IgD-negative memory B cell (primary cell): ENCODE measurements around the gene LTB. TPM values are rescaled to one million over a fixed set of nuclear protein-coding genes. Genes with fewer than 3 reads are reported as not detected.
A peak's percentile ranks its signal among the peaks of the same experiment; 100 is the strongest.

Experiments used
- H3K27ac Mint-ChIP-seq, 3 donors: one replicate each; pipeline ENCODE4 v1.8.0; 2020 to 2022; ENCODE audit warnings: mild to moderate bottlenecking in 3 of 3, mixed read lengths in 3 of 3, moderate library complexity in 1 of 3
- H3K27me3 Mint-ChIP-seq: one replicate; pipeline ENCODE4 v1.8.0; 2021; ENCODE audit warnings: mixed read lengths
- H3K36me3 Mint-ChIP-seq: one replicate; pipeline ENCODE4 v1.8.0; 2020; ENCODE audit warnings: mild to moderate bottlenecking, mixed read lengths
- H3K4me1 Mint-ChIP-seq, 3 donors: one replicate each; pipeline ENCODE4 v1.8.0; 2020 to 2022; ENCODE audit warnings: mixed read lengths in 3 of 3, mild to moderate bottlenecking in 1 of 3
- H3K4me3 Mint-ChIP-seq, 4 donors: one replicate each; pipeline ENCODE4 v1.8.0; 2020 to 2022; ENCODE audit warnings: mild to moderate bottlenecking in 4 of 4, mixed read lengths in 4 of 4, moderate library complexity in 3 of 4
- H3K9me3 Mint-ChIP-seq, 3 donors: one replicate each; pipeline ENCODE4 v1.8.0; 2020 to 2021; ENCODE audit warnings: mixed read lengths in 3 of 3, mild to moderate bottlenecking in 1 of 3
- polyA plus RNA-seq: library from polyadenylated mRNA; unstranded; fragments of 300-500 nt; fragmentation: Illumina TruSeq; gene quantifications from one replicate; pipeline ENCODE4 v1.2.3, GENCODE V29; 2021

The LTB gene
- 2,767 TPM for polyA plus RNA-seq

DNA sequence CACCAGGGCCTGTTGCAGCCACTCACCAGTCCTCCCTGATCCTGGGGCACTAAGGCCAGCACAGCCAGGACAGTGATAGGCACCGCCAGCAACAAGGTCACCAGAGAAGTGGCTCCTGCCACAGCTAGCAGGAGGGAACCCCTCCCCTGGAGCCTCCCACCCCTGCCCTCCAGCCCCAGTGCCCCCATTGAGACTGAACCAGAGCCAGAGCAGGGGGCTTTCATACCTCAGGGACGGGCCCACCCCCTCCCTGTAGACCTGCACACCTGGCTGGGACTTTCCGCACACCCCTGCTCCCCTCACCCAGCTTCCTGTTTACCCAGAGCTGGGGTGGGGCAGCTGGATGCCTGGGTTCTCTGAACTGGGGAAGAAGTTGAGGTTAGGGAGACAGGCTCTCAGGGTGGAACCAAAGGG, at the start of gene LTB:
Gene LTB, minus strand, starts transcription at position 195 of the 414 bp plus-strand sequence. Its CDS starts 7 bp downstream, at position 188.
- H3K27me3 Mint-ChIP-seq = peaks cover 2% of the 10 kb centered on the region
- H3K36me3 Mint-ChIP-seq = peaks cover 7% of the 10 kb centered on the region
- peak within 1 kb of the TSS; percentile 93 to 100 (median 98) for H3K4me3 Mint-ChIP-seq
- peaks cover 53 to 58% (median 57%) of the 10 kb centered on the region in 3 donors for H3K4me1 Mint-ChIP-seq
- H3K9me3 Mint-ChIP-seq = no peaks in the 10 kb centered on the region
- peak within 1 kb of the TSS; percentile 96 to 100 (median 99) for H3K27ac Mint-ChIP-seq

DNA sequence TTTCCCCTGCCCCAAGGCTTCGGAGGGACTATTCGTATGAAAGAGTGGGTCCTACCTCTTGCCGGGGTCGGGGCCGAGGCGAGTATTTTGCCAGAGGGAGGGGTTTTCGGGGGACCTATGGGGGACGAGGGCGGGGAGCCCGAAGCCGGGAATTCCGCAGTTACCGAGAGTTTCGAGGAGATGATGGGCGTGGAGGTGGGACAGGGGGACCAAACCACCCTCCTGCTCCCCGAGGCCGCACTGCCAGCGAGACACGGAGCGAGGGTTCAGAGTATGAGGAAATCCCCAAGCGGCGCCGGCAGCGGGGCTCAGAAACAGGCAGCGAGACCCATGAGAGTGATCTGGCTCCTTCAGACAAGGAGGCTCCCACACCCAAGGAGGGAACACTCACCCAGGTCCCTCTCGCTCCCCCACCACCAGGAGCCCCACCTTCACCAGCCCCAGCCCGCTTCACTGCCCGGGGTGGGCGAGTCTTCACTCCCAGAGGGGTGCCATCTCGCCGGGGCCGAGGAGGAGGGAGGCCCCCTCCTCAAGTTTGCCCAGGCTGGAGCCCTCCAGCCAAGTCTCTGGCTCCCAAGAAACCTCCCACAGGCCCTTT, 49.6 kb upstream of the LTB start:
- Mint-ChIP-seq H3K4me1 (no peaks in the 10 kb centered on the region), H3K27ac (no peak overlapping the region), H3K4me3 (no peak overlapping the region), H3K36me3 (peaks cover 1% of the 10 kb centered on the region), H3K27me3 (no peaks in the 10 kb centered on the region), H3K9me3 (no peaks in the 10 kb centered on the region)

DNA sequence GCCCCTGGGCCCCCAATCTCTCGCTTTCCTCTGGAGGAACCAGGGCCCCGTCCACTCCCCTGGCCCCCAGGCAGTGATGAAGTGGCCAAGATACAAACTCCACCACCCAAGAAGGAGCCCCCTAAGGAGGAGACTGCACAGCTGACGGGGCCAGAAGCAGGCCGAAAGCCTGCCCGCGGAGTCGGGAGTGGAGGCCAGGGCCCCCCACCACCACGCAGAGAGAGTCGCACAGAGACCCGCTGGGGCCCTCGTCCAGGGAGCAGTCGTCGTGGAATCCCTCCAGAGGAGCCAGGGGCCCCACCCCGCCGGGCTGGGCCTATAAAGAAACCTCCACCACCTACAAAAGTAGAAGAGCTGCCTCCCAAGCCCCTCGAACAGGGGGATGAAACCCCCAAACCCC, 49.0 kb upstream of the LTB start:
- H3K27ac Mint-ChIP-seq = peak overlapping the region in 1 of 3 donors; percentile 15
- H3K4me1 Mint-ChIP-seq = no peaks in the 10 kb centered on the region
- H3K27me3 Mint-ChIP-seq = no peaks in the 10 kb centered on the region
- H3K9me3 Mint-ChIP-seq = no peaks in the 10 kb centered on the region
- peaks cover 4% of the 10 kb centered on the region for H3K36me3 Mint-ChIP-seq
- H3K4me3 Mint-ChIP-seq = no peak overlapping the region

DNA sequence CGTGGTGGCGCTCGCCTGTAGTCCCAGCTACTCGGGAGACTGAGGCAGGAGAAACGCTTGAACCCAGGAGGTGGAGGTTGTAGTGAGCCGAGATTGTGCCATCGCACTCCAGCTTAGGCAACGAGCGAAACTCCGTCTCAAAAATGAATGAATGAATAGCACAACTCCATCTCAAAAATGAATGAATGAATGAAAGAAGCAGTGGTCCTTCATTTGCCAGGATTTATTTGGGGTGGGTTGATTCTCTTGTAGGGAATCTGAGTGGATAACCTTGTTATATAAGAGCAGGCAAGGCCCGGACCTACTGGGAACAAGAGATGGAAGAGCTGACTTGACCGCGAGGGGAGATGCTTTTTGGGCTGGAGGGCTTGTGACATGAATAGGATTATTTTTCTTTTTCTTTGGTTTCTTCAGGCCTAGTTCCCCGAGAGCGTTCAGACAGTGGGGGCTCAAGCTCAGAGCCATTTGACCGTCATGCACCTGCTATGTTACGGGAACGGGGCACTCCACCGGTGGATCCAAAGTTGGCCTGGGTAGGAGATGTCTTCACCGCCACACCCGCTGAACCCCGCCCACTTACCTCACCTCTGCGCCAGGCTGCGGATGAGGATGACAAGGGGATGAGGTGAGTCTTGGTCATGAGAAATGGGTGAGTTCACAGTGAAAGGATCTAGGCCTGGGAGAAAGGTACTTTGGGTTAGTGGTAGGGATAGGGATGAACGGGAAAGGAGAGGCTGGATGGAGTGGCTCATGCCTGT, 48.1 kb upstream of the LTB start:
- H3K9me3 Mint-ChIP-seq = no peaks in the 10 kb centered on the region
- peak overlapping the region in 1 of 3 donors; percentile 15 for H3K27ac Mint-ChIP-seq
- H3K4me1 Mint-ChIP-seq = peaks cover 0 to 2% (median 0%) of the 10 kb centered on the region in 3 donors
- no peak overlapping the region for H3K4me3 Mint-ChIP-seq
- H3K36me3 Mint-ChIP-seq = peaks cover 4% of the 10 kb centered on the region
- H3K27me3 Mint-ChIP-seq = no peaks in the 10 kb centered on the region

GRCh38 chr6:31629014-31629413, 46.8 kb upstream of the LTB start:
- no peaks in the 10 kb centered on the region for H3K9me3 Mint-ChIP-seq
- peaks cover 0 to 2% (median 0%) of the 10 kb centered on the region in 3 donors for H3K4me1 Mint-ChIP-seq
- no peak overlapping the region for H3K4me3 Mint-ChIP-seq
- peak overlapping the region in 2 of 3 donors; percentile 76 to 79 for H3K27ac Mint-ChIP-seq
- H3K36me3 Mint-ChIP-seq = peaks cover 4% of the 10 kb centered on the region
- H3K27me3 Mint-ChIP-seq = no peaks in the 10 kb centered on the region

GRCh38 chr6:31627690-31628287, 45.6 kb upstream of the LTB start:
- no peaks in the 10 kb centered on the region for H3K9me3 Mint-ChIP-seq
- H3K4me3 Mint-ChIP-seq = peak overlapping the region in 1 of 4 donors; percentile 23
- H3K36me3 Mint-ChIP-seq = peaks cover 4% of the 10 kb centered on the region
- H3K27me3 Mint-ChIP-seq = no peaks in the 10 kb centered on the region
- H3K4me1 Mint-ChIP-seq = peaks cover 0 to 2% (median 0%) of the 10 kb centered on the region in 3 donors
- H3K27ac Mint-ChIP-seq = peak overlapping the region in 1 of 3 donors; percentile 76

- Mint-ChIP-seq H3K9me3 (no peaks in the 10 kb centered on the region), H3K27ac (peak overlapping the region in 1 of 3 donors; percentile 72), H3K27me3 (no peaks in the 10 kb centered on the region), H3K4me1 (peaks cover 5 to 8% (median 5%) of the 10 kb centered on the region in 3 donors), H3K4me3 (no peak overlapping the region), H3K36me3 (peaks cover 4% of the 10 kb centered on the region)
These were observed 44.7 kb upstream of the LTB start for GRCh38 chr6:31626952-31627351.

- no peak overlapping the region for H3K4me3 Mint-ChIP-seq
- H3K27ac Mint-ChIP-seq = peak overlapping the region in 2 of 3 donors; percentile 1 to 15
- H3K4me1 Mint-ChIP-seq = peaks cover 15 to 21% (median 16%) of the 10 kb centered on the region in 3 donors
- peaks cover 3% of the 10 kb centered on the region for H3K36me3 Mint-ChIP-seq
- no peaks in the 10 kb centered on the region for H3K27me3 Mint-ChIP-seq
- H3K9me3 Mint-ChIP-seq = peaks cover 0 to 2% (median 0%) of the 10 kb centered on the region in 3 donors
These were observed 41.8 kb upstream of the LTB start for GRCh38 chr6:31624070-31624469.

- peaks cover 0 to 2% (median 0%) of the 10 kb centered on the region in 3 donors for H3K9me3 Mint-ChIP-seq
- peak overlapping the region in 1 of 4 donors; percentile 88 for H3K4me3 Mint-ChIP-seq
- peaks cover 3% of the 10 kb centered on the region for H3K36me3 Mint-ChIP-seq
- H3K27me3 Mint-ChIP-seq = no peaks in the 10 kb centered on the region
- peak overlapping the region; percentile 15 to 98 (median 94) for H3K27ac Mint-ChIP-seq
- H3K4me1 Mint-ChIP-seq = peaks cover 18 to 21% (median 19%) of the 10 kb centered on the region in 3 donors
These were observed 40.5 kb upstream of the LTB start for GRCh38 chr6:31622684-31623091.

DNA sequence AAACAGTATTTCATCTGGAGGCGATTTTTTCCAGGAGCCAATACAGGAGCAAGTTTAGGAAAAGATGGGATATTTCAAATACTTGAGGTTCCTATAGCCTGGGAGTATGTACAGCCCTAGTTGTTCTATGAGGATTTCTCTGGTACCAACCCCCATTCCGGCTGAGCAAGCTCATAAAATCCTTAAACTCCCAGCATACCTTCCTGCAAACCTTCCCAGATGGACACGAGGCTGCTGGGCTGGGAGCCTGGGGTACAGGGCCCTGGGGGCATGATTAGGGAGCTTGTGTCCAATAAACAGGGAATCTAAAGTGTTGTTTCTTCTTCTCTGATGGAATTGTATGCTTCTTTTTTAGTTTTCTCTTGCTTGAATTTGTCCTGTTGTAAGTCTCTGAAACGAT, 39.8 kb upstream of the LTB start:
- Mint-ChIP-seq H3K4me1 (peaks cover 19 to 23% (median 19%) of the 10 kb centered on the region in 3 donors), H3K27ac (peak overlapping the region; percentile 94 to 98 (median 95)), H3K4me3 (peak overlapping the region; percentile 88 to 100 (median 94)), H3K9me3 (peaks cover 0 to 2% (median 0%) of the 10 kb centered on the region in 3 donors), H3K27me3 (no peaks in the 10 kb centered on the region), H3K36me3 (peaks cover 3% of the 10 kb centered on the region)

DNA sequence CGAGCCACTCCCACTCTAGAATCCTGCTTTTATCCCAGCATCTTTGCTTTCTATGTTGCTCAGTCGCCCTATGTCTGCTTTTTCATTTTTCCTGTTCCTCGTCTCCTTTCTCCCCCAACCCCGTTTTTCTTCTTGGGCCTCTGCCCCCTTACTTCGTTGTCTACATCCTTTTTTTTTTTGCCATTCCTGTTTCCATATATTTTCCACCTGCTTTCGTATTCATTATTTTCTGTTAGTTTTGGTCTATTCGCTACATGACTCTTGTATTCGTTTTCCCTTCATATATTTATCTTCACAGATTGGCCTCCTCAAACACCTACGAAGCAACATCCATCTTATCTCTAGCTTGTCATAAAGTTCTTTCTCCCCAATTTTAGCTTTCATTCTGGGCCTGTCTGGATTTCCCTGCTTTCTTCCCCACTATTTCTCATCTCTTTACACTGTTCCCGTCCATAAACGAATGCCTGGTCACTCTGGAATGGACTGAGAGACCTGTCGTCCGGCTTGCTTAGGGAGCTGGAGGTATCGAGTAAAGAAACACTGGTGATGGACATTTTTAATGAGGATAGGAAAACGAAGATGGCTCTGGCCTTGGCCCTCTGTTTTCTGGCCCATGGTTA, 39.2 kb upstream of the LTB start:
- no peaks in the 10 kb centered on the region for H3K36me3 Mint-ChIP-seq

GRCh38 chr6:31620586-31621319, 38.5 kb upstream of the LTB start, which contains the start of gene PRRC2A:
Gene PRRC2A (plus strand): TSS chr6:31620715. CDS start chr6:31622790, 2,075 bp downstream.
- H3K4me3 Mint-ChIP-seq = peak within 1 kb of the TSS; percentile 88 to 100 (median 94)
- H3K4me1 Mint-ChIP-seq = peaks cover 22 to 26% (median 25%) of the 10 kb centered on the region in 3 donors
- peaks cover 0 to 2% (median 0%) of the 10 kb centered on the region in 3 donors for H3K9me3 Mint-ChIP-seq
- no peaks in the 10 kb centered on the region for H3K36me3 Mint-ChIP-seq
- H3K27me3 Mint-ChIP-seq = no peaks in the 10 kb centered on the region
- H3K27ac Mint-ChIP-seq = peak within 1 kb of the TSS; percentile 94 to 98 (median 97)

More for the DNA sequence above, 39.2 kb upstream of the LTB start:
- H3K4me3 Mint-ChIP-seq = peak overlapping the region; percentile 88 to 100 (median 94)
- H3K27ac Mint-ChIP-seq = peak overlapping the region; percentile 94 to 98 (median 95)
- peaks cover 19 to 26% (median 21%) of the 10 kb centered on the region in 3 donors for H3K4me1 Mint-ChIP-seq
- peaks cover 0 to 2% (median 0%) of the 10 kb centered on the region in 3 donors for H3K9me3 Mint-ChIP-seq
- H3K27me3 Mint-ChIP-seq = no peaks in the 10 kb centered on the region

DNA sequence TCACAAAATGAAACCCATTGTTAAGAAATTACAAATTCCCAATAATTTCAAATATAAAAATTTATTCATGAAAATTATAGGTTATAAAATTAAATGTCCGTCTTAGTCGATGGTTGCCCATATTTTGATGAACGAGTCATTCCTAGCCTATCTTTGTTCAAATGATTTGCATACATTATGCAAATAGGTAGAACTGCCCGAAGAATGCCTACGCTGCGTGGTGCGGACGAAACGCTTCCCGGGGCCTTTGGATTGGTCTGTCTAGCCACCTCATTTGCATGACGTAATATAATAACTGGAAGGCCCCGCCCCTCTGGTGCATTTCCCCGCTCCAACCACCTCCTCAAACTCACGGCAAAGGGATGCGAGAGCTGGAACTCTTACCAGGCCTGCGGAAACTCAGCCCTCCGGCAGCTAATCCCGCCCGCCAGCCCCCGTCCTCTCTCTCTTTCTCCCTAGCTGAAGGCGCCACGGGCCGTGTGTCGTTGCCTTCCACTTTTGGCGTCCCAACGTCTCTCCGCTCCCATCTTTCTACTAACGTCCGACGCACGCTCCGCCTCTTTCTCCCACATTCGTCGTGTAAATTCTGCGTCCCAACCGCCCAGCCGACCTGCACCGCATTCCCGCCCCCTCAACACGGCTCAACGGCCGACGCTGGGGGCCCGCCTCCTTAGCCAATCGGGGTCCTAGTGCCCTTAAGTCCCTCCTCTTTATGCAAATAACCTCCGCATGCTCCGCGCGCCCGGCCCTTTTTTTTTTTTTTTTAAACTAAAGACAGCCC, 37.8 kb upstream of the LTB start:
- peaks cover 27 to 32% (median 27%) of the 10 kb centered on the region in 3 donors for H3K4me1 Mint-ChIP-seq
- no peaks in the 10 kb centered on the region for H3K36me3 Mint-ChIP-seq
- H3K9me3 Mint-ChIP-seq = peaks cover 0 to 2% (median 0%) of the 10 kb centered on the region in 3 donors
- H3K27me3 Mint-ChIP-seq = peaks cover 1% of the 10 kb centered on the region
- peak overlapping the region; percentile 94 to 98 (median 97) for H3K27ac Mint-ChIP-seq
- peak overlapping the region; percentile 88 to 100 (median 94) for H3K4me3 Mint-ChIP-seq
